HS-27A (cell line): ENCODE data around the gene ESRRG.

Experiments
- DNase-seq: peaks from one replicate; pipeline ENCODE4 v3.0.0-alpha.2; 2012; ENCODE audit warnings: low read depth, missing footprints

The ESRRG gene

GRCh38 chr1:216502528-216503162 lies 220.6 kb downstream of the ESRRG start:
- no peak for DNase-seq

GRCh38 chr1:216500273-216500967 lies 222.8 kb downstream of the ESRRG start:
- no peak for DNase-seq

DNA sequence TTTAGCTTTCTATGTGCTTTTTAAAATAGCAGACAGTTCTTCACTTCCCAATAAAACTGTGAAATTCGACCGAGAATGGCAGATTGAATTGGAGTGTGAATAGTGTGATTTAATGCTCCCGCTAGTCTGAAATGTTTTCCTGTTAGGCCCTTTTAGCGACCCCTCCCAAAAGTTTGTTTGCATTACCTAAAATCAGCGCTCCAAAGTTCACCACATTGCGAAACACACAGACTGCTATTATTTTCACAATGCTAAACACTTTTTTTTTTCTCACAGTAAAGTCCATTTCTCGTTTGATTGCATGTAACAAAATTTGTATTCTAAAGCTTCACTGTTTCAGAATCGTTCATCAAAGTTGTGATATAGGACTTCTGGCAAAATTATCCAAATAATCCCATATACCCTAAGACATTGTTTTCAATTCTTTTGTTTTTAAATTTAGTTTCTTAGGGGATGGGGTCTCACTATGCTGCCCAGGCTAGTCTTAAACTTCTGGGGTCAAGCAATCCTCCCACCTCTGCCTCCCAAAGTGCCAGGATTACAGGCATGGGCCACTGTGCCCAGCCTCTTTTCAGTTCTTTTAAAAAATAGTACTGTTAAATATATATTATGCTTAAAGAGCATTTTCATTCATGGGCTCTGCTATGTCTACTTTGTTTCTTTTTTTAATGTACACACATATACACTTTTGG lies 223.5 kb downstream of the ESRRG start:
- DNase-seq: no peak

DNA sequence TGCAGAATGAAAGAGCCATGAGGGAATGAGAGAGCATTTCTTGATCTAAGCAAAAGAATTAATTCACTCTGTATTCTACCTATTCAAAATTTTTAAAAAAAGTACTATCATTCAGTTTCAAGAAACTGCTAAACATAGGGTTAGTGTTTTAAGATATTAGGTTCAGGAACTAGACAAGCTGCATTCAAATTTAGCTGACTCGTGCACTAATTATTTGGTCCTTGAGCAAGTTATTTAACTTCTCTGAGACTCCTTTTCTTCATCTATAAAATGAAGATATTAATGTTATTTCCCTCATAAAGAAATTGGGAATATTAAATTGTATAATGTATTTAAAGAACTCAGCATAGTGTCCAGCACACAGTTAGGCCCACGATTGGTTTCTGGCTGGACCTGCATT lies 225.0 kb downstream of the ESRRG start:
- no peak for DNase-seq

- DNase-seq: no peak
Measured at GRCh38 chr1:216485042-216485441, 238.2 kb downstream of the ESRRG start.

GRCh38 chr1:216483672-216484401 lies 239.4 kb downstream of the ESRRG start:
- no peak for DNase-seq

- no peak for DNase-seq
Measured at GRCh38 chr1:216482620-216483019, 240.6 kb downstream of the ESRRG start.

DNA sequence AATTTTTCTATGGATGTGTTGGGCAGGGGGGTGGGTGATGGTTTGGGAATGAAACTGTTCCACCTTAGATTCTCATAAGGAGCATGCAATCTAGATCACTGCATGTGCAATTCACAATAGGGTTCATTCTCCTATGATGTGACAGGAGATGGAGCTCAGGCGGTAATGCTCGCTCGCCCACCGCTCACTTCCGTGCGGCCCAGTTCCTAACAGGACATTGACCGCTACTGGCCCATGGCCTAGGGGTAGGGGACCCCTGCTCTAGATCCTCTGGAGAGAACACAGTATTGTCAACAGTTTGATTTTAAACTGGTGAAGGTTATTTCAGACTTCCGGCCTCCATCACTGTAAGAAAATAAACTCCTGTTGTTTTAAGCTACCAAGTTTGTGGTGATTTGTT lies 245.0 kb downstream of the ESRRG start:
- DNase-seq: no peak

GRCh38 chr1:216476341-216476740 lies 246.9 kb downstream of the ESRRG start:
- no peak for DNase-seq

- no peak for DNase-seq
Measured at GRCh38 chr1:216475659-216476276, 247.5 kb downstream of the ESRRG start.

- no peak for DNase-seq
Measured at GRCh38 chr1:216466162-216466801, 256.9 kb downstream of the ESRRG start.

GRCh38 chr1:216464489-216464888 lies 258.7 kb downstream of the ESRRG start:
- DNase-seq: peak; percentile 82

GRCh38 chr1:216462066-216462775 lies 261.0 kb downstream of the ESRRG start:
- DNase-seq: no peak

DNA sequence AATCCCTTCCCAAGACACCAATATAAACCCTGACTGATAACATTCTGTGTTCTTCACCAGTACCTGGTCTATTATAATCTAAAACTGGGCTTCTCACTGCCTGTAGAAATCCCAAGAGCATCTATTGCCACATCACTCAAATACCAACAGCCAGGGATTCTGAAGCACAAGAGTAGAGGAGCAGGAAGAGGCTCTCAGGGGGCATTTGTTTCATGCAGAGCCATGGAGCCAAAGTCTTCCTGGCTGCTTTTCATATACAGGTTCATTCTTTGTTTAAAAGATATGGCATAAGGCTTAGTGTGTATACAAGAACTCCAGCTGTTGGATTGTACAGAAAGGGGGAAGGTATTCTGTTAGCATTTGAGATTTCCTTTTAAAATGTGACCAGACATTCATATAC lies 261.8 kb downstream of the ESRRG start:
- no peak for DNase-seq

GRCh38 chr1:216459651-216460207 lies 263.5 kb downstream of the ESRRG start:
- no peak for DNase-seq

DNA sequence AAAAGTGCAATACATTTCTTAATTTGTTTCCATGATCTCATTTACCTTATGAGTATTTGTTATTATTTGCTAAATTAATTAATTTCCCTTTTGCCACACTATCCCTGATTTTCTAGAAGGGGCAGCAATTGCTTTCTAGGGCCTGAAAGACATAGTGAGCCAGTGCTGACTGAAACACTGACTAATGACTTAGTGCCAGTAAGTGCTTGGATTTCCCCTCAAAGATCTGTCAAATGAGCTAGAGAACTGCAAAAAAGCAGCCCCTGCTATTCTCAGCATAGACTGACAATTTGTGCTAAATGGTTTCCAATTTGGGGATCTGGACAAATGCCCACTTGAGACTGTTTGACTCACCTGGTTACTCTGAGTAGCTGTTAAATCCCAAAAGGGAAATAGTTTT lies 264.4 kb downstream of the ESRRG start:
- DNase-seq: no peak

DNA sequence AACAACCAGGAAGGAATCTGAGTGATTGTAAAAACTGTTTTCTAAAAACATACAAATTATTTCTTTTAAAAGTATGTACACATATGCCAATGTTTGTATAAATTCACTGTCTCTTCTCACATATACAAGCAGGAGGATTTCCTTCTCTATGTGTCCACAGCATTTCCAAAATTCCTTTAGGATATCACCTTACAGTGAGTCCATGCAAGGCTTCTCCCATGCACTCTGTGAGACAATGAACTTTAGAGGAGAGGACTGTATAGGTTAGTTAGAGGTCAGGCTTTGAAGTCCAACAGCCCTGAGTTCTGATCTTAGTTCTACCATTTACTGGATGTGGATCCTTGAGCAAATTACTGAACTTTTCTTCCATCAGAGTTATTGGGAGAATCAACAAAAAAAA lies 265.9 kb downstream of the ESRRG start:
- DNase-seq: no peak

GRCh38 chr1:216456682-216457081 lies 266.5 kb downstream of the ESRRG start:
- no peak for DNase-seq

GRCh38 chr1:216453777-216454176 lies 269.5 kb downstream of the ESRRG start:
- no peak for DNase-seq
